Activated CD4-positive, alpha-beta memory T cell treated with anti-CD3 and anti-CD28 coated beads, Interleukin-2, amount 10 ng/mL, durations not matched to agents 7 days and 5 days (primary cell): Measurements from ENCODE around the gene FAF1. TPM values are rescaled to one million over a fixed set of nuclear protein-coding genes. Genes with fewer than 3 reads are reported as not detected.

ENCODE experiments used
- CTCF ChIA-PET: fragments of 350-600 bp; sonication (Branson Sonifier 250); formaldehyde crosslinking; loops from one replicate; lab custom pipeline; 2021; ENCODE audit warnings: antibody characterized with exemption, inconsistent platforms; lab: Charles Lee
- POLR2A ChIA-PET: fragments of 350-600 bp; sonication (Branson Sonifier 250); formaldehyde crosslinking; loops from one replicate; lab custom pipeline; 2021; ENCODE audit warnings: antibody characterized with exemption; lab: Charles Lee
- DNase-seq: peaks from one replicate; pipeline ENCODE4 v3.0.0-alpha.2; 2020
- H3K27ac Mint-ChIP-seq: one replicate; pipeline ENCODE4 v1.8.0; 2021; ENCODE audit warnings: mild to moderate bottlenecking, mixed read lengths
- H3K27me3 Mint-ChIP-seq: one replicate; pipeline ENCODE4 v1.8.0; 2021; ENCODE audit warnings: mixed read lengths
- H3K36me3 Mint-ChIP-seq: one replicate; pipeline ENCODE4 v1.8.0; 2021; ENCODE audit warnings: low read depth, mixed read lengths
- H3K4me1 Mint-ChIP-seq: one replicate; pipeline ENCODE4 v1.8.0; 2021; ENCODE audit warnings: mixed read lengths
- H3K4me3 Mint-ChIP-seq: one replicate; pipeline ENCODE4 v1.8.0; 2021; ENCODE audit warnings: mild to moderate bottlenecking, mixed read lengths
- H3K9me3 Mint-ChIP-seq: one replicate; pipeline ENCODE4 v1.8.0; 2021; ENCODE audit warnings: mixed read lengths
- total RNA-seq, 2 experiments: library from RNA; stranded (reverse); gene quantifications; one replicate each; pipeline ENCODE4 v1.2.3, GENCODE V29; 2021

The FAF1 gene
- total RNA-seq, 2 experiments from 2014 or later: 71.3 to 75.1 TPM

DNA sequence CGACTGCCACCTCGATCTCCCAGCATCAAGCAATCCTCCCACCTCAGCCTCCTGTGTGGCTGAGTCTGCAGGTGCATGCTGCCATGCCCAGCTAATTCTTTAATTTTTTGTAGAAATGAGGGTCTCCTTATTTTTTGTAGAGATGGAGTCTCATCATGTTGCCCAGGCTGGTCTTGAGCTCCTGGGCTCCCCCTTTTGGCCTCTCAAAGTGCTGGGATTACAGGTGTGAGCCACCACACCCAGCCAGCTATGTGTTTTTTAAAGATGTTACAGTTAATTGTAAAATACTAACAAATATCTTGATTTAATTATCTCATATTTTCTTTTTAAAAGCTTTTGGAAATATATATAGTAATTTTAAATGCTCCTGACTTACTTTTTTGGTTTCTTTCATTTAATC is 355.5 kb downstream of the FAF1 start:
- H3K4me1 Mint-ChIP-seq: no peaks in the 10 kb centered on the region
- ChIA-PET POLR2A (no interaction called here), CTCF (interaction anchor here (1.3 to 2.2 kb wide), 2 partner anchors 12 to 235 kb away, joined by 6 to 13 read pairs; no protein-coding TSS in a partner anchor)
- H3K36me3 Mint-ChIP-seq: no peaks in the 10 kb centered on the region
- H3K27me3 Mint-ChIP-seq: no peaks in the 10 kb centered on the region
- H3K9me3 Mint-ChIP-seq: no peaks in the 10 kb centered on the region
- no peak overlapping the region for H3K4me3 Mint-ChIP-seq
- H3K27ac Mint-ChIP-seq: no peak overlapping the region
- DNase-seq: no peak

DNA sequence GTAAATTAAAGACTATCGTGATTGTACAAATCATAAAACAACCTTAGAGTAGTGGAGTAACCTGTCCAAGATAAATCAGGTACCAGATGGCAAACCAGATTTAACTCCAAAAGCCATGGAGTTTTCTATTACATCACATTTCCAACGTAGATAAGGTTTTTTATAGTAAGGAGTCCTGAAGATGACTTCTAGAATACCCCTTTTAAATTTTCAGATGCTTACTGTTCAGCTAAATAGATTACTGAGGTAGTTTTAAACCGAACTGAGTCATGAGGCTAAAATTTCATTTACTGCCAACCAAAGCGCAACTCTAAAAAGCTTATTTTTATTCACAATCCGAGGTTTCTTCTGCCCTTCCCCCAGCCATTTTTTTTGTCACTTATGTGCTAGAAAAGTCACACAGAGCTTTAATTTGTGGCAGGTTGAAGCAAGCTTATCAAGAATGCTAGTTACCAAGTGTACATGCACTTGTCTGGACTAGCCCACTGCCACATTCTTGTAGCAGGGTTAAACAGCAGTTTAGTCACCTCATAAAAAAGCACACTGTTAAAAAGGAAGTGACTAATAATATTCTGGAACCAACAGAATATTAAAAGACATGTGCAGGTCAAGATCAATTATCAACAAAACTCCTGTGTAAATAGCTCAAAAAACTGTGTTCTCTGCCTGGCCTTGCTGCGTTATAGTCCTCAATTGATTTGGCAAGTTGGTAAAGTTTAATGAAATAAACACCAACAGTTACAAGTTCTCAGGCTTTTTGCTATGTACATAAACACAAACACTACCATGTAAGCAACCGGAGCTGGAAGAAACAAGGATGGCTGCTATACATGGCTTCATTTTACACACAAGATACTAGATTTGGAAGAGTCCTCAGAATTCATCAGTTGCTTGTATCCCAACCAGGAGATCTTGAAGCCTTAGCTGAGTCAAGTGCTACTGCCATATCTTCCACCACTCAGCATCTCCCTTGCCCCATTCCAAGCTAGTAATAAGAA is 356.5 kb downstream of the FAF1 start:
- CTCF ChIA-PET: interaction anchor here (1.5 to 2.2 kb wide), 2 partner anchors 10 to 11 kb away, joined by 6 to 13 read pairs; no protein-coding TSS in a partner anchor
- no peak overlapping the region for H3K27ac Mint-ChIP-seq

DNA sequence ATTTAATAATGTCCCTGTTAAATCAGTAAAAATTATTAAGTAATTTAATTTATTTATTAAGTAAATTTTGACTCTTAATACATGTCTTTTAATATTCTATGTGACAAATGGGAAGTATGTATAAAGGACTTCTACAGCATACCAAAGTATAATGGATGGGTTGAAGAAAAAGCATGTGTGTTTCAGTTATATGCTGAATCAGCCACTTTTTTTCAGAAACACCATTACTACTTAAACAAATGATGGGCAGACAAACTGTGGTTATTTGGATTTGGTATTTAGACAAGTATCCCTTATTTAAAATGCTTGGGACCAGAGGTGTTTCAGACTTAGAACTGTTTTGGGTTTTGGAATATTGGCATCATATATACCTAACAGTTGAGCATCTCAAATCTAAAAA is 360.5 kb downstream of the FAF1 start:
- ChIA-PET CTCF (no interaction called here), POLR2A (no interaction called here)
- Mint-ChIP-seq H3K27ac (no peak overlapping the region), H3K4me3 (no peak overlapping the region), H3K27me3 (no peaks in the 10 kb centered on the region), H3K4me1 (no peaks in the 10 kb centered on the region), H3K9me3 (no peaks in the 10 kb centered on the region), H3K36me3 (peaks cover 3% of the 10 kb centered on the region)
- no peak for DNase-seq

More for the DNA sequence above, 356.5 kb downstream of the FAF1 start:
- no peak for DNase-seq
- no peaks in the 10 kb centered on the region for H3K4me1 Mint-ChIP-seq
- no peak overlapping the region for H3K4me3 Mint-ChIP-seq
- no peaks in the 10 kb centered on the region for H3K9me3 Mint-ChIP-seq
- POLR2A ChIA-PET: no interaction called here
- H3K36me3 Mint-ChIP-seq: no peaks in the 10 kb centered on the region
- no peaks in the 10 kb centered on the region for H3K27me3 Mint-ChIP-seq

DNA sequence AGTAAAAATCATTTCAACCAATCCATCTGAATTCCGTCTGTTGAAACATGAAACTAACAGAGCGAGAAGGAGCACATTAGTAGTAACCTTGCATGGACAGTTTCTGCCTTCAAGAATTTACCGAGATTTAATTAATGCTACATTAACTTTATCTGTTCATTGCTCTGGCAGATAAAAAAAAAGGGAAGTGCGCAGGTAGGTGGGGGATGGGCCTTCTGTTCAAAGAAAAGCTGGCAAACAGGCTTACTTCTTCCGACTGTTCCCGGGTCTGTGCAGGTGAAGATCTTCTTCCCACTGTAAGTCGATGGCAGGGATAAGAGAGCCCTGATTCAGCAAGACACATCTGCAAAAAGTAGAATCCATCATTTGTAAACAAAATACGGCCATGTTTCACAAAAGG is 364.2 kb downstream of the FAF1 start:
- H3K4me3 Mint-ChIP-seq: no peak overlapping the region
- no peak for DNase-seq
- H3K27me3 Mint-ChIP-seq: no peaks in the 10 kb centered on the region
- no peak overlapping the region for H3K27ac Mint-ChIP-seq
- peaks cover 5% of the 10 kb centered on the region for H3K36me3 Mint-ChIP-seq
- no peaks in the 10 kb centered on the region for H3K9me3 Mint-ChIP-seq
- ChIA-PET POLR2A (no interaction called here), CTCF (no interaction called here)
- no peaks in the 10 kb centered on the region for H3K4me1 Mint-ChIP-seq

DNA sequence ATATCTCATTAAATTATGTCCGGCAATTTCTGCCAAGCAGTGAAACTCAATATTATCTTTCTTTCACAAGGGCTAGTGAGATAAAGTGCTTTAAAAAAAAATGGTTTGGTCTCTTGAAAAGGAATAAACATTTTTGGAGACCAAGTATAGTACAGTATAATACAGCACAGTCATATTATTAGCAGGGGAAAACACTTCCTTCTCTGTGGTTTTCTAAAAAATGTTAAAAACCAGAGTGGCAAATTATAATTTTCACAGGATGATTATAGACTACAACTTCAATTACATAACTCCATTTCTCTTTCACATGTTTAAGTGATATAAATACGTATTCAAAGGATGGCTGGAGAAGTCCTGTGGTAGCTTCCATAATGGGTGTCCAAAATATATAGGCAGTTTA is 366.6 kb downstream of the FAF1 start:
- H3K9me3 Mint-ChIP-seq: no peaks in the 10 kb centered on the region
- ChIA-PET CTCF (interaction anchor here (2.3 kb wide), 1 partner anchor 12 kb away, joined by 13 read pairs; no protein-coding TSS in a partner anchor), POLR2A (no interaction called here)
- no peak overlapping the region for H3K27ac Mint-ChIP-seq
- DNase-seq: no peak
- no peaks in the 10 kb centered on the region for H3K4me1 Mint-ChIP-seq
- H3K27me3 Mint-ChIP-seq: no peaks in the 10 kb centered on the region
- no peak overlapping the region for H3K4me3 Mint-ChIP-seq
- peaks cover 12% of the 10 kb centered on the region for H3K36me3 Mint-ChIP-seq

DNA sequence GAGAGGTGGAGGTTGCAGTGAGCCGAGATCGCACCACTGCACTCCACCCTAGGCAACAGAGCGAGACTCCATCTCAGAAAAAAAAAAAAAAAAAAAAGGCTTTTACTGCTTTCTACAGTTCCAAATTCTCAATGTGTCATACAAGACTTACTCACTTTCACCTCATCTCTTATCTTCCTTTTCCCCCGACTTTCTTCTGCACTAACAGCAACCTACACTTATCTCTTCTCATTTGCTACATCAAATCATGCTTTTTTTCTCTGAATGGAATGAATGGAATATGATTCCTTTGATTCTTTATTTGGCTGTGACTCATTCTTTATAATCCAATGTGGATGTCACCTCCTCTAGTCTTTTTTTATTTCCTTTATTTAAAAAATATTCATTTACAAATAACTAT is 368.5 kb downstream of the FAF1 start:
- Mint-ChIP-seq H3K27ac (no peak overlapping the region), H3K4me3 (no peak overlapping the region), H3K4me1 (no peaks in the 10 kb centered on the region), H3K9me3 (no peaks in the 10 kb centered on the region), H3K27me3 (no peaks in the 10 kb centered on the region), H3K36me3 (peaks cover 15% of the 10 kb centered on the region)
- ChIA-PET CTCF (no interaction called here), POLR2A (no interaction called here)
- DNase-seq: no peak

DNA sequence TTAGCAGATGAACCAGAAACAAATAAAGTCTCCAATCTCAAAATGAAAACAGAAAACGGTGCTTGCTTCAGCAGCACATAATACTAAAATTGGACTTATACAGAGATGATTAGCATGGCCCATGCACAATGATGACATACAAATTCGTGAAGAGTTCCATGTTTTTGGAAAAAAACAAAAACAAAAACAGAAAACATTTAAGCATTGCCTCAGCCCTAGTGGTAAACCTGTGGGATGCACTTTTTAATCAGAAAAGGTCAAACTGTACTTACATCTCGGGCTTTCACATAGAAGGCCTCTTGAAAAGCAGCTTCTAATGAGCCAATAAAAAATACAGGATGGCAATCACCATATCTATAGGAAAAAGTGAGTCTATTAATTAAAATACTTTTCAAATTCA is 377.7 kb downstream of the FAF1 start:
- DNase-seq: no peak
- Mint-ChIP-seq H3K4me3 (no peak overlapping the region), H3K9me3 (no peaks in the 10 kb centered on the region), H3K27ac (no peak overlapping the region), H3K36me3 (peaks cover 7% of the 10 kb centered on the region), H3K27me3 (no peaks in the 10 kb centered on the region), H3K4me1 (no peaks in the 10 kb centered on the region)
- ChIA-PET CTCF (interaction anchor here (1.7 kb wide), 1 partner anchor 23 kb away, joined by 5 read pairs; no protein-coding TSS in a partner anchor), POLR2A (no interaction called here)

DNA sequence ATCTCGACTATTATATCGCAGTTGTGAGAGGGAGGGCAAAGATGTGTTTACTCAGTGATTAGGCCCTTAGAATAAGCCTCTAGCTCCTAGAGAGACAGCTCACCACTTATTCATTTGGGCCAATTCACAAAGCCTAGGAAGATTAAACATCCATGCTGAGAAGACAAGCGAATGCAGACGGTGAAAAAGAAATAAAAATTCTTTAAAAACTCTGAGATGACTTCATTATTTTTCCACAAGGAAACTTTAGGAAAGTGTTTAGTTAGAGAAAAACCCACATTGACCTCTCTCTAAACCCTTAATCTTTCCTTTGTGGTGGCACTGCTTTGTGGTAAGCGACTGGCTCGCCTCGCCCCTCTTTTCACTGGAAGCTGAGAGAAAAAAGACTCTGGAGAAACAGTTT is 390.0 kb downstream of the FAF1 start:
- no peaks in the 10 kb centered on the region for H3K4me1 Mint-ChIP-seq
- H3K27me3 Mint-ChIP-seq: no peaks in the 10 kb centered on the region
- H3K9me3 Mint-ChIP-seq: no peaks in the 10 kb centered on the region
- ChIA-PET CTCF (no interaction called here), POLR2A (no interaction called here)
- H3K27ac Mint-ChIP-seq: no peak overlapping the region
- H3K36me3 Mint-ChIP-seq: peaks cover 11% of the 10 kb centered on the region
- no peak for DNase-seq
- no peak overlapping the region for H3K4me3 Mint-ChIP-seq

DNA sequence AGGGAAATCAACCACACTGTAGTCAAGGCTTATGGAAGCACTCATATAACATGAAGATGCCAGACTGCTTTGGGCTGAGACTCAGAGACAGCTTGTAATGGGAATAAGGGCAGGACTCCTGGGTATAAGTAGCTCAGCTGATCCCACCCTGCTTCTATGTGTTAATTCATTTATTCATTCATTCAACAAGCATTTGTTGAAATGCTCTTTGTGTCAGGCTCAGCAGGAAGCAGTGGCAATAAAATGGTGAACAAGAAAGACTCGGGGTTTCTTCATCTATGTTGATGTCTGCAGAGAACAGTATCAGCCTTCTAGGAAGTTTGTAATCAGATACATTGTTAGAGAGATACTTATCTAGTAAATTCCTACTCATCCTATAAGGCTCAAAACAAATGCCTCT is 391.3 kb downstream of the FAF1 start:
- POLR2A ChIA-PET: no interaction called here
- no peaks in the 10 kb centered on the region for H3K4me1 Mint-ChIP-seq
- H3K27me3 Mint-ChIP-seq: no peaks in the 10 kb centered on the region
- H3K36me3 Mint-ChIP-seq: peaks cover 11% of the 10 kb centered on the region
- no peak overlapping the region for H3K27ac Mint-ChIP-seq
- CTCF ChIA-PET: no interaction called here
- H3K4me3 Mint-ChIP-seq: no peak overlapping the region
- H3K9me3 Mint-ChIP-seq: no peaks in the 10 kb centered on the region
- no peak for DNase-seq

DNA sequence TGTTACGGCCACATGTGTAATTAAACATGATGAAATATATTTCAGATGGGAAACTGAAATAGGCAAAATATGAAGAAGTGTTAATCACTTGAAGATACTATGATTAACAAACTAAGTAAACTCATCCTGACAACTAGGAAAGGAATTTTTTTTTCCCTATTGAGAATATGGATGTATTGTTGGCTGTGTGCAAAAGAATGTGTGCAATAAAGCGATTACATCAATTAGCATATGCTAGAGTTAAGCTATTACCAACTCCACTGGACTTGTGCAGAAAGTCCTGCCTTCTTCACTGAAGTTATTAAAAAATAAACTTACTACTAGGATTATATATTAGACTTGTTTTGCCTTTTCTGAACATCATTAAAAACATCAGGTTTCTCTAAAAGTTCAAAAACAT is 393.7 kb downstream of the FAF1 start:
- POLR2A ChIA-PET: interaction anchor here (0.8 kb wide), 1 partner anchor 18 kb away, joined by 3 read pairs; no protein-coding TSS in a partner anchor
- no peak overlapping the region for H3K27ac Mint-ChIP-seq
- H3K4me1 Mint-ChIP-seq: no peaks in the 10 kb centered on the region
- H3K27me3 Mint-ChIP-seq: no peaks in the 10 kb centered on the region
- no peaks in the 10 kb centered on the region for H3K9me3 Mint-ChIP-seq
- peaks cover 18% of the 10 kb centered on the region for H3K36me3 Mint-ChIP-seq
- CTCF ChIA-PET: no interaction called here
- no peak for DNase-seq
- H3K4me3 Mint-ChIP-seq: no peak overlapping the region

DNA sequence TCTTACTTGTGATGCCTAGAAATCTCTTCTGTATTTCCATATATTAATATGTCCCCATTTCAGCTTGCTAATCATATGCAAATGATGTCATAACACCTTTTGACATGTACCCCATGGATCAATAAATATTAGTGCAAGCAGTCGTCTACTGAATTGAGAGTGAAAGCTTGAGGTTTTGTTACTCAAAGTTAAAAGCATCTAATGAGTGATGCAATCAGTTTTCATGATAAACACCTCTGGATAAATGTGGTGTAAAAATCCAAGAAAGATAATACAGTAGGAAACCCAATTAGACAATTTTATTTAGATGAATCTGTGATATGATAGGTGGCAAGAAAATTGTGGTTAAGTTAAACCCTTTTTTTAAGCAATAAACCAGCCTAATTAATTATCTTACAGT is 395.6 kb downstream of the FAF1 start:
- ChIA-PET CTCF (no interaction called here), POLR2A (no interaction called here)
- no peaks in the 10 kb centered on the region for H3K9me3 Mint-ChIP-seq
- no peak overlapping the region for H3K4me3 Mint-ChIP-seq
- peaks cover 30% of the 10 kb centered on the region for H3K36me3 Mint-ChIP-seq
- no peaks in the 10 kb centered on the region for H3K4me1 Mint-ChIP-seq
- no peak for DNase-seq
- no peaks in the 10 kb centered on the region for H3K27me3 Mint-ChIP-seq
- no peak overlapping the region for H3K27ac Mint-ChIP-seq

DNA sequence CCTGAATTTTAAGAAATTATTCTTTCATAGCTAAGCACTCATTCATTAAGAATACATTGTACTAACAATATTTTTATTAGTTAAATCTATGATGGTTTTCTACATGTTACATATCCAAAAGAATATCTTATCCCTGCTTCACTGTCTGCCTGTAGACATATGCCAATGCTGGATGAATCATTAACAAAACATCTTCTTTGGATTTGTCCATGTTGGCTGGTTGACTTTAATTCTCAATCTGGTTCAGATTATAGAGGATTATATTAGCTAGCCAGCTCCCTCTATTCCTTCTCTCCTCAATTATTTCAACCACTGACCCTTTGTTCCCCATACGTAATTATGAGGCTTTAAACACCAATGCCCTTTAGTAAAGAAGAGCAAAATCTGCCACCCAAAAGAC is 398.0 kb downstream of the FAF1 start:
- H3K27ac Mint-ChIP-seq: no peak overlapping the region
- H3K36me3 Mint-ChIP-seq: peaks cover 32% of the 10 kb centered on the region
- ChIA-PET POLR2A (no interaction called here), CTCF (no interaction called here)
- DNase-seq: no peak
- H3K27me3 Mint-ChIP-seq: no peaks in the 10 kb centered on the region
- H3K4me1 Mint-ChIP-seq: no peaks in the 10 kb centered on the region
- H3K4me3 Mint-ChIP-seq: no peak overlapping the region
- no peaks in the 10 kb centered on the region for H3K9me3 Mint-ChIP-seq

DNA sequence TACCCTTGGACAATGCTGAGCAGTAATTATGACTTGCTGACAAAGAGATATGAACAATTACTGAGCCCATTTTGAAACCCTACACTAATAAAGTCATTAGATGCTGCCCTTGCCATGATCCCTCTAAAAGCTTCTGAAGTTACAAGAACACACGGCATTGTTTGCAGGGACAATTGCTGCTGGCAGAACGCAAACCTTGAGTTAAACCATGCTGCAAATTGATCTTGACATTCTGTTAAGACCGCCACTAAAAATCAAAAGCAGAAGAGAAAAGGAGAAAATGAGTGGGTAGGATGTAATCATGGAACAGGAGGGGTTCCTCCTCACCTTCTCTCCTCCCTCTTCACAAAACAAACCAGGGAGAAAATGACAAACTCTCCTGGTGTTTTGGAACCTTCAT is 400.6 kb downstream of the FAF1 start:
- H3K27me3 Mint-ChIP-seq: no peaks in the 10 kb centered on the region
- POLR2A ChIA-PET: no interaction called here
- H3K27ac Mint-ChIP-seq: no peak overlapping the region
- no peak overlapping the region for H3K4me3 Mint-ChIP-seq
- CTCF ChIA-PET: no interaction called here
- no peaks in the 10 kb centered on the region for H3K4me1 Mint-ChIP-seq
- no peaks in the 10 kb centered on the region for H3K9me3 Mint-ChIP-seq
- peaks cover 21% of the 10 kb centered on the region for H3K36me3 Mint-ChIP-seq
- no peak for DNase-seq
